Left colon (tissue), 2 donors: ENCODE measurements around the gene STON1. TPM values are rescaled to one million over a fixed set of nuclear protein-coding genes. Genes with fewer than 3 reads are reported as not detected.
"Not testable (repeated sequence)": the region's sequence is repeated elsewhere in the genome, so short reads cannot be mapped to it uniquely, and the experiment has no call there.

ENCODE experiments used
- ATAC-seq: fragments of 200-7000 bp; cut with Tn5 transposase; one replicate; pipeline ENCODE4 v1.9.1; 2020; ENCODE audit warnings: mild to moderate bottlenecking, moderate library complexity
- DNase-seq, 2 donors: peaks; one replicate each; pipeline ENCODE4 v3.0.0-alpha.2; 2020
- intact Hi-C, 2 donors: fragments of 100-400 bp; cut with DNase I in 1 of 2; cut with micrococcal nuclease in 1 of 2; formaldehyde crosslinking; loops; one replicate each; pipeline versions ENCODE4 v1.11.2 to v1.14.0; 2022; cut with DNase I, micrococcal nuclease
- total RNA-seq, 2 donors: library from RNA; stranded (reverse); fragmentation: NEBNext Ultra II Directional; extraction: Animal tissue kit (Norgen Biotek cat#: 25700); gene quantifications; one replicate each; pipeline ENCODE4 v1.2.1, GENCODE V29; 2021
- donor health status: DM: no; HTN: no; CAD: no.
- donor health status: DM: yes; HTN: yes; CAD: no.

The STON1 gene
- total RNA-seq, 2 donors from 2014 or later: 3.4 to 13.3 TPM

- no peak for ATAC-seq
- intact Hi-C loops: loop anchor here in 1 of 2 donors (5.0 kb wide), 1 partner anchor 48 kb away; no protein-coding TSS in a partner anchor
- DNase-seq: no peak
Observed at GRCh38 chr2:48525269-48525943, 4.5 kb upstream of the STON1 start.

DNA sequence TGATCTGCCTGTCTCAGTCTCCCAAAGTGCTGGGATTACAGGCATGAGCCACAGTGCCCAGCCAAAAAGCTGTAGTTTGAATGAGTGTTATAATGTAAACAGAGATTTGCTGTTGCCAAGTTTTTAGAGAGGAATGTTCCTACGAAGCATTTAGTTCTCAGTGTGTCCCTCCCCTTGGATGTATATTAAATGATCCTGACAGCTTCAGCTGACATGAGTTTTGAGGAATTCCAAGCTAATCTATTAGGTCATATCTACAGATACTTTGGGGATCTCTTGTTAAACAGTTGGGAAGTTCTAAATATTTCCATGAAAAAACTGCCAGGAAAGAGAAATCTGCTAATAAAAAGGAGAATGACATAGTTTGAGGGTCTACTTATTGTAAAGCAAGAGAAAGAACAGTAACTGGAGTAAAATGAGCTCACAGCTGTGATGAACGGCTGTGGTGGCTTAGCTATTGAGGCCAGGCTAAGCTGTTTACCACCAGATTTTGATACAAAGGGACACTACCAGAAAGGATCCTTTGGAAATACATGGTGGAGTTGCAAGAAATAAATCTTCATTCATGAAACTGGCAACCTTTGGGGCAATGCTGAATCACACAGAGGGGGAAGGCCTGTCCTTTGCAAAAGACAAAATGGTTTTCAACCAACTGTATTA, 2.6 kb upstream of the STON1 start:
- DNase-seq (no peak), ATAC-seq (no peak)
- intact Hi-C loops: loop anchor here in 1 of 2 donors (5.0 kb wide), 1 partner anchor 50 kb away; no protein-coding TSS in a partner anchor

- ATAC-seq (no peak), DNase-seq (no peak)
- intact Hi-C loops: loop anchor here in 1 of 2 donors (5.0 kb wide), 1 partner anchor 51 kb away; no protein-coding TSS in a partner anchor
Observed at GRCh38 chr2:48528431-48528830, 1.5 kb upstream of the STON1 start.

DNA sequence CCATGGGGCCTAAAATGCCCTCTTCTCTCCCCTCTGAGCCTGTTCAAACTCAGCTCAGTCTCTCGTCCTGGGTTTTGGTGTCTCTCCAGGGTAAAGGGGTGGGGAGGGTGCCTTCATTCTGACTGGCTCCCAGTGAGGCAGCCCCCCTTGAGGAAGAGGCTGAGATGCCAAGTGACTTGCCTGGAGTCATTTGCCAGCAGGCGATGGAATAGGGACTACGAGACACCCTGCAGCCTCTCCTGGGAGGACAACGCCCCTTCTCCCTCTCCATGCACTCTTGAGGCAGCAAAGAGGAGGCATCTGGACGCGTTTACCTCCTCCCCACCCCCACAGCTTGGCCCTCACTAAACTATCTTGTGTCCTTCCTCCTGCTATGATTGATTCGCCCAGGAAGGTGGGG, 760 bp upstream of the STON1 start:
- intact Hi-C loops: loop anchor here in 1 of 2 donors (5.0 kb wide), 1 partner anchor 52 kb away; no protein-coding TSS in a partner anchor
- peak; percentile 22 to 52 for DNase-seq
- peak; percentile 32 for ATAC-seq

DNA sequence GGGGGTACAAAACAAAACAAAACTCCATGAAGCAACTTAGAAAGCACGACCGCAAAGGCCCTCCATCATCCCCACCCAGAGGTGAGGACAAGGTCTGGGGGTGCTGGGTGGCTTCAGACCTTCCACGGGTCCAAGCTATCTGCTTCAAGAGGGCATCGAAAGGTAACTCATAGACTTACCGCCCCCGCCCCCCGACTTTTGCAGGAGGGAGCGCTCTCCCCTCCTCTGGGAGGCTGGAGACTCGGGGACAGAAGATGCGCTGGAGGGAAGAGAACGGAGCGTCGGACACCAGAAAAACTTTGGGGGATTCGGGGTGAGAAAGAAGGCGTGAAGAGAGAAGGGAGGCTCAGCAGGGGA, 300 bp upstream of the STON1 start:
- no peak for DNase-seq
- intact Hi-C loops: loop anchor here in 1 of 2 donors (5.0 kb wide), 1 partner anchor 52 kb away; no protein-coding TSS in a partner anchor
- peak; percentile 3 for ATAC-seq

GRCh38 chr2:48531141-48531648, 1.2 kb downstream of the STON1 start:
- DNase-seq (peak in 1 of 2 donors; percentile 37), ATAC-seq (peak; percentile 60)
- intact Hi-C loops: no loop called here

GRCh38 chr2:48532174-48532573, 2.2 kb downstream of the STON1 start:
- DNase-seq: no peak
- ATAC-seq: no peak
- intact Hi-C loops: no loop called here

DNA sequence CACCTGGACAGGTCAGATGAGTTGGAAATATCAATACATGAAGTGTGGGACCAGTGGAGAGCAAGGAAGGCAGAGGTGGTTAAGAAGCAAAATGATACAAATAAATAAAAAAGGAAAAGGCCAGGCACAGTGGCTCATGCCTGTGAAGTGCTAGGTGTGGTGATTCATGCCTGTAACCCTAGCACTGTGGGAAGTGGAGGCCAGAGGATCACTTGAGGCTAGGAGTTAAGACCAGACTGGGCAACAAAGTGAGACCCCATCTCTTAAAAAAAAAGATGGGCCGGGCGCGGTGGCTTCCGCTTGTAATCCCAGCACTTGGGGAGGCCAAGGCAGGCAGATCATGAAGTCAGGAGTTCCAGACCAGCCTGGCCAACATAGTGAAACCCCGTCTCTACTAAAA, 2.9 kb downstream of the STON1 start:
- no peak for ATAC-seq
- DNase-seq: no peak
- intact Hi-C loops: no loop called here

- DNase-seq (no peak), ATAC-seq (no peak)
- intact Hi-C loops: no loop called here
Observed at GRCh38 chr2:48534781-48535180, 4.8 kb downstream of the STON1 start.

GRCh38 chr2:48540237-48540935, 10.4 kb downstream of the STON1 start:
- DNase-seq (no peak), ATAC-seq (no peak)
- intact Hi-C loops: no loop called here

DNA sequence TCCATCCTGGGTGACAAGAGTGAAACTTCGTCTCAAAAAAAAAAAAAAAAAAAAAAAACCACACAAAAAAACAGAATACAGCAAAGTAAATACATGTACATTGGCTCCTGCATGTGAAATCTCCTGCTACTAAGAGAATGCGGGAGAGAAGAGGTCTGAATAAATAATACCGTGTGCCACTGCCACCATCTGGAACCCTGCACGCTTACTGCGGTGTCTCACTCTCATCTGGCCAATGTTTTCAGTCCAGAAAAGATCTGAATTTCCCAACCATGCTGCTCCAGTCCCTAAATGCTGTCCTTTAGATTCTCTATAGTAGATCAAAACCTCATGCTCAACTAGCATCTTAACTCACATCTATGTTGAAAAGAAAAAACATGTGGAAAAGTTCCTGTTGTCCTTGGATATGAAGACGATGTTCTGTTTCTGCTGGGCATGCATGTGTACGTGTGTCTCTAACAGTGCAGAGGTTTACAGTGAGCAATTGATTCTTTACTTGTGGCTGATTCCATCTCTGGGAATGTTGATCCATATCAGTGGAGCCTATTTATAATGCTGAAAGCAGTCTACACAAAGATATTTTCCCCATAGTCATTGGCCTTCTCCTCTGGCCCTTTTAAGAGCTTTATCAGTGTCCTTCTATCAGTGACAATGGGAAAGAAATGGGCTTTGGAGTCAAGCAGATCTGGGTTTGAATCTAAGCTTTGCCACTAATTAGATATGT, 11.9 kb downstream of the STON1 start:
- no peak for ATAC-seq
- intact Hi-C loops: no loop called here
- no peak for DNase-seq

DNA sequence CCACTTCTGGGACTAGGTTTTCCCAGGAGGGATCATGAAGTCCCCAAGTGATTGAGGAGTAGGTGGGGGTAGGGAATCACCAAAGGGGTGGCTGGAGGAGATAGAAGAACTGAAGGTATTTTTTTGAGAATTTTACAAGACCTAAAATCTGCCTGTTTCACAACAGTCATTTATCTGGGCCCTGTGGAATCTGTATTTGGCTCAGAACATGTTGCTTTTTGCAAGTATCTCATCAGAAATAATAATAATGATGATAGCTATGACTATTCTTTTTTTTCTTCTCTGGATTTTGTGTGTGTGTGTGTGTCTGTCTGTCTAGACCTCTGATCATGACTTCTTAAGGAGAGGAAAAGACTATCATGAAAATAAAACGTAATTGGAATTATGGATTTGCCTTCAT, 13.9 kb downstream of the STON1 start:
- DNase-seq (no peak), ATAC-seq (no peak)
- intact Hi-C loops: no loop called here

DNA sequence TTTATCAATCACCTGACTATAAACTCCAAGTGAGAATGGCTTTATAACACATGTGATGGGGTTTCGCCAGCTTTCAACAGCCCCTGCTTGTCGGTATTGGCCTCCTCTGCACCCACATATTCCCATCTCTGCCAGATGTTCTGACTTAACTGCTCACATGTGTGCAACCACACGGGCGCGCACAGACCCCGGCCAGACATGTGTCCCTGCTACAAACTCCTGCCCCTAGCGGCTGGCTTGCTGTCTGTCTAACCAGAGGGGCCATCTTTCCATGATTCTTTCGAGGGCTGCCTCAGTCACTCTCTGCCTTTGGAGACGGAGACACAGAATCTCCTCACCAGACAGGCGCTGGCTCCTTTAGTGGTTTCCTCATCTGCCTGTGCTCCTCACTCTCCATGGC, 15.3 kb downstream of the STON1 start:
- ATAC-seq (no peak), DNase-seq (no peak)
- intact Hi-C loops: no loop called here

- intact Hi-C loops: no loop called here
- DNase-seq: no peak
- no peak for ATAC-seq
Observed at GRCh38 chr2:48548840-48549239, 18.9 kb downstream of the STON1 start.

- intact Hi-C loops: no loop called here
- DNase-seq (no peak), ATAC-seq (no peak)
Observed at GRCh38 chr2:48549972-48550371, 20.0 kb downstream of the STON1 start.

GRCh38 chr2:48551548-48551947, 21.6 kb downstream of the STON1 start:
- intact Hi-C loops: no loop called here
- DNase-seq (no peak), ATAC-seq (no peak)

GRCh38 chr2:48555071-48555470, 25.1 kb downstream of the STON1 start:
- DNase-seq, ATAC-seq, intact Hi-C loops: not testable (repeated sequence)

GRCh38 chr2:48558456-48558855, 28.5 kb downstream of the STON1 start:
- DNase-seq (no peak), ATAC-seq (no peak)
- intact Hi-C loops: no loop called here
